GM21576 (cell line): ENCODE measurements around the gene HAUS7.
"Not testable (repeated sequence)": the region's sequence is repeated elsewhere in the genome, so short reads cannot be mapped to it uniquely, and the experiment has no call there.

Experiments
- ATAC-seq: cut with Tn5 transposase; IDR thresholded peaks from one replicate; pipeline ENCODE4 v1.9.1; 2021; ENCODE audit warnings: mild to moderate bottlenecking, moderate library complexity; ENCODE audit not compliant: unreplicated experiment

The HAUS7 gene

GRCh38 chrX:153411255-153411987 lies 59.0 kb downstream of the HAUS7 start, which contains the start of gene ZFP92:
Gene ZFP92 (plus strand): TSS chrX:153411472. CDS start chrX:153418323, 6,851 bp downstream.
- ATAC-seq: peak; percentile 40

GRCh38 chrX:153410888-153411254 lies 59.5 kb downstream of the HAUS7 start:
- no peak for ATAC-seq

DNA sequence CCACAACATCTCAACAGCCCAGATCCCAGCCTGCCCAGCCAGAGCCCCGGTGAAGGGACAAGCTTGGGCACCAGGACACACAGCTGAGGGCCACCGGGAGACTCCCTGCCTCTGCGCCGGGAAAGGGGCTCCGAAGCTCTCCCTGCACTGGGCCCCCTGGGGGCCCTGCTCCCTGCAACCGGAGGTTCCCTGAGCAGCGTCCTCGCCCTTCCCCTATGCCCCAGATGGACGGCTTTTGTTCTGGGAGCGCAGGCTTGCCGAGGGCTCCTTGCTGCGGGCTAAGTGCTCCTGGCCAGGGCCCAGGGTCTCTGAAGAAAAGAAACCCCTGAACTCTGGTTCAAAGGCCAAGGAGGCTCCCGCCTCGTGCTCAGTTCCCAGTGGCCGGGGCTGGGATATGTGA lies 60.0 kb downstream of the HAUS7 start:
- ATAC-seq: no peak

DNA sequence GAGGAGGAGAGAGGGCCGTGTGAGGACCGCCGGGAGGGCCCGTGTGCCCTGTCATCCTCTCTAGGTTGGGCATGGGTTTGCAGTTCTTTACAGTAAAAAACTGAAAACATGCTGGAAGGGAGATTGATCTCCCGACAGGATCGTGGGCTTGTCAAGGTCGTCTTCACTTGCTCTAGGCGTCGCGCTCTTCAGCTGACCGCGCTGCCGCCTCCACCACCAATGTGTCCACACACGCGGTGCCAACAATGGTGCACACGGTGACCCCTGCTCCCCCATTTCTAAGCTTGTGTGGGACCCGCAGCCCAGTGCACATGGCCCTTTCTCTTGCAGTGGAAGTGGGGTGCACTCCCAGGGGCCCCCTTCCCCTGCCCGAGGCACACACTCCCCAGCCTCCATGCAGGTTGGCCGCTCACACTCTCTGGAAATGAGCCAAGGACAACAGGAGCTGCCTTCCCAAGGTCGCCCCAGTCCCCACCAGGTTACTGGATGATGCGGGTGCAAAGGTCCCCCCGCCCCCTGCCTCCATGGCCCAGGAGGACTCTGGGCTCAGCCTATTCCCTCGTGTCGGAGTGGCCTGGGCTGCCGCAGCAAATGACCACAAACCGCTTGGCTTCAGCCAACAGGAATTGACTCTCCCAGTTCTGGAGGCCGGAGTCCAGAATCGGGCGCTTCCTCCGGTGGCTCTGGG lies 60.8 kb downstream of the HAUS7 start:
- no peak for ATAC-seq

DNA sequence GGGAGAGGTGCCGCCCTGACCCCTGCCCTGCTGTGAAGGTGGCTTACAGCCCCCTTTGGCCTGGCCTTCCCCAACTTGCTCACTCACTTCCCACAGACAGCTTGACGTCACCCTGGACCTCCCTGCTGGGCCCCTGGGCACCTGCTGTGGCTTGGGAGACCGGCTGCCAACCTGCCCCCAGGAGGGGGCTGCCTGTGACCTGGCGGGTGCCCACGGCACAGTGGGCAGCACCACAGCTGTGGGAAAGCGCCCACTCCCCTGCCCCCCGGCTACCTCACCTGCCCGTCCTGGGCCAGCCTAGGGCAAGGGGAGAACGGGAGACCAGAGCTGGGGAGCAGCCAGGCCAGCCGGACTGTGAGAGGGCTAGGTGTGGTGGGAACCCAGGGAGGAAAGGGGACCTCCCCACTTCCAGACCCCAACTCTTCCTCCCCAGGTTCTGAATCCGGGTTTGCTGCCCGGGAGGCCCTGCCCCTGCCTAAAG lies 61.5 kb downstream of the HAUS7 start:
- ATAC-seq: no peak

GRCh38 chrX:153408221-153408721 lies 62.1 kb downstream of the HAUS7 start:
- no peak for ATAC-seq

DNA sequence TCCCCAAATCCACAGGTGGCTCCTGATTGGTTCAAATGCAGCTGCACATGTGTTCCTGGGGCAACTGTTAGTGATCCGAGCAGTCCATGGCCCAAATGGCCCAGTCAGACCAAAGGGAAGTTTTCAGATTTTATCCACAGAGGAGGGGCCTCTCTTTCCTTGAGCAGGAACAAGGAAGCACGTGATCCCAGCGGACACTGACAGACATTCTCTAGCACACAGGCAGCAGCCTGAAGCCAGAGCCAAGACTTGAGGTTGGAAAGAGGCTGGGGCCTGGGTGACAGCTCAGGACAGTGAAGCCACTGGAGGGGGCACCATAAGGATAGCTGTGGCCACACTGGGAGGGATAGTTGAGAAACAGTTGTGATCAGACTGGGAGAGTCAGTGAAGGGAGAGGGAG lies 62.6 kb downstream of the HAUS7 start:
- ATAC-seq: no peak

GRCh38 chrX:153406903-153407302 lies 63.5 kb downstream of the HAUS7 start:
- ATAC-seq: no peak

- ATAC-seq: no peak
Observed at GRCh38 chrX:153406011-153406410, 64.4 kb downstream of the HAUS7 start.

GRCh38 chrX:153405426-153405825 lies 65.0 kb downstream of the HAUS7 start:
- no peak for ATAC-seq

DNA sequence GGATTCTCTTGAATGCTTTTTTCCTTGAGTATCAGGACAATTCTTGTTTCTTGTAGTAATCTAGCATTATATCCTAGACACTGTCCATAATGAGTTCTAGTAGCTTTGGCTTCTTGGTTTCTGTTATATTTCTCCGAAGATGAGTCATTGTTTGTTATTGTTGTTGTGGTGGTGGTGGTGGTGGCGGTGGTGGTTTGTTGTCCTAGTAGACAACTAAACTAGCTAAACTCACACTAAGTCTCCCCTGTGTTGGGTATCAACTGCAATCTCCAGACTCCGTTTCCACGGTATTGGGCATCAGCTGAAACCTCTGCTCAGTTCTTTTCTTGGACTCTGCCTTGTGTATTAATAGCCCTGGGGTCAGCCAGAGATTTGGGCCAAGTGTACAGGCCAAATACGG lies 66.0 kb downstream of the HAUS7 start:
- not testable (repeated sequence) for ATAC-seq

DNA sequence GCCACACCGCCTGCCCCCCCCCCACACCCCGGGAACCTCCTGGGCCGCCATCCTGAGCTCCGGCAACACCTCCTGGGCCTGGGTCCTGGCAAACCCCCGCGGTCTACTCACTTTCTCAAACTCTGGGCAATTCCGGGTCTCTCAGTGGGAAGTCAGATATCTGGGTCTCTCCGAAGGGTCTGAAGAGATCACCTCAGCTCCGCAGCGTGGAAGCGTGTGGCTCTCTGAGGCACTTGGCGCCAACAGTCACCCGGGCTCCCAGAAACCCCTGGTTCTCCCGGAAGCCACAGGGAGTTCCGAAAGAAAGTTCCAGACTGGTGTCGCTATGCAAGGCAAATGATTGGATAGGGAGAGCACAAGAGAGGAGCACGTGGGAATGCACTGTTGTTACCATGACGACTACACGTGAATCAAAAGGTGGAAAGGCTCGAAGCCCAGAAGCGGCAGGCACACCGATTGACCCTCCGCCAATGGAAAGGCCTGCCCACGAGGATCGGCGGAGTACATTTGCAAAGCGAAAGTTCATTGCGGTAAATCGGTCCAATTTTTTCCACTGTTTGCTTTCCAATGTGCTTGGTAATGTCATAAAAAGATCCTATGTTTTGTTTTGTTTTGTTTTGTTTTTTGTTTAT lies 69.1 kb downstream of the HAUS7 start, which contains the start of gene PNMA6E:
Gene PNMA6E, minus strand, starts transcription at position 218 of the 632 bp plus-strand sequence. CDS start 2,501 bp downstream, outside the sequence.
- ATAC-seq: no peak

- peak; percentile 62 for ATAC-seq
Observed at GRCh38 chrX:153400146-153401132, 69.9 kb downstream of the HAUS7 start.

DNA sequence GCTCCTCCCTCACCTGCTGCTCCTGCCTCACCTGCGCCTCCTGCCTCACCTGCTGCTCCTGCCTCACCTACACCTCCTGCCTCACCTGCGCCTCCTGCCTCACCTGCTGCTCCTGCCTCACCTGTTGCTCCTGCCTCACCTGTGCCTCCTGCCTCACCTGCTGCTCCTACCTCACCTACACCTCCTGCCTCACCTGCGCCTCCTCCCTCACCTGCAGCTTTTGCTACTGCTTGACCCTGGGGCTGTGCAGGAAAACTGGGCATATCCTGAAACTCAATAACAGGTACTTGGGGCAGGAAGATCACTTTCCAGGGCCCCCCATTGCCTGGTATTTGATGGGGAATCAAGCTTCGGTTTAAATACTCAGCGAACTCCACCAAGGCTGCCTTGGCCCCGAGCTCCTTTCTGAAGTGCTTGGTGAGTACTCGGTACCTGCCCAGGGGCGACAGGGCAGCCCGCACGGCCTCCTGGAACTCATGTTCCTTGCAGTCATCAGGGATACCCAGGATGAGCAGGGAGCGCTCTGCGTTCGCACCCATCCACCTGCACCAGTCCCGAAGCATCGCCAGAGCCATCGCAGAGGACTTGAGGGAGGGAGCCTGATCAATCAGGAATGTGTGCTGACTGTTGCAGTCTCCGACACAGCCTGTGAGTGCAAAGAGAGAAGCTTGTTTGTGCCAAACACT lies 72.0 kb downstream of the HAUS7 start:
- no peak for ATAC-seq
